Esophagus muscularis mucosa (tissue), 4 donors: ENCODE data around the gene ACSBG1. TPM values are rescaled to one million over a fixed set of nuclear protein-coding genes. Genes with fewer than 3 reads are reported as not detected.

Experiments
- DNase-seq: peaks from one replicate; pipeline ENCODE4 v3.0.0-alpha.2; 2017; ENCODE audit errors: extremely low spot score
- H3K27ac ChIP-seq, 4 donors: fragments of 200-600 bp; sonication (generic); replicated peaks in 1 of 4; 1 replicate in 3 of 4; 2 replicates in 1 of 4; pipeline ENCODE4 v1.5.1; 2016 to 2019; ENCODE audit warnings: mild to moderate bottlenecking in 1 of 4
- H3K27me3 ChIP-seq, 4 donors: fragments of 200-600 bp; sonication (generic); one replicate each; pipeline versions ENCODE4 v1.5.1 to v1.6.0; 2016 to 2019
- H3K36me3 ChIP-seq, 4 donors: fragments of 200-600 bp; sonication (generic); one replicate each; pipeline ENCODE4 v1.5.1; 2016 to 2019
- H3K4me1 ChIP-seq, 4 donors: fragments of 200-600 bp; sonication (generic); one replicate each; pipeline ENCODE4 v1.5.1; 2016 to 2019
- H3K4me3 ChIP-seq, 4 donors: fragments of 200-600 bp; sonication (generic); 1 replicate in 2 of 4; 2 replicates in 2 of 4; pipeline ENCODE4 v1.5.1; 2016 to 2019; ENCODE audit warnings: mild to moderate bottlenecking in 4 of 4, moderate library complexity in 1 of 4
- H3K9me3 ChIP-seq, 4 donors: fragments of 200-600 bp; sonication (generic); 1 replicate in 3 of 4; 2 replicates in 1 of 4; pipeline ENCODE4 v1.5.1; 2016 to 2019
- EP300 ChIP-seq: sonication (generic); formaldehyde crosslinking; IDR thresholded peaks from one replicate; pipeline ENCODE4 v1.6.1; 2017; ENCODE audit warnings: antibody characterized with exemption
- POLR2A ChIP-seq: fragments of 450-650 bp; IDR thresholded peaks from one replicate; pipeline ENCODE4 v1.6.1; 2017; ENCODE audit warnings: antibody characterized with exemption, moderate library complexity, mild to moderate bottlenecking, low read depth
- POLR2AphosphoS5 ChIP-seq, 2 donors: sonication (generic); formaldehyde crosslinking; IDR thresholded peaks; one replicate each; pipeline ENCODE4 v1.6.1; 2017; ENCODE audit warnings: antibody characterized with exemption in 2 of 2
- WGBS: methylation state at CpG from one replicate; pipeline ENCODE4 v1.1.5; 2018; 5-methylcytosine and 5-hydroxymethylcytosine counted together
- intact Hi-C: fragments of 100-400 bp; cut with DNase I; formaldehyde crosslinking; loops from one replicate; pipeline ENCODE4 v1.15.1; 2023
- total RNA-seq, 4 donors: library from RNA; depleted of rRNA; stranded (reverse); fragments of >200 nt; gene quantifications; one replicate each; pipeline versions ENCODE4 v1.1.0 to v1.2.1, GENCODE V29; 2016
- TF ChIP-seq, protein P1 (sequence below), 3 experiments: fragments of 200-600 bp in 2 of 3; fragments of 450-650 bp in 1 of 3; sonication (generic) in 2 of 3; IDR thresholded peaks; one replicate each; pipeline ENCODE4 v1.5.1; 2017 to 2019; ENCODE audit warnings: antibody characterized with exemption in 3 of 3, mild to moderate bottlenecking in 2 of 3, moderate library complexity in 1 of 3

The ACSBG1 gene
- total RNA-seq, 4 donors from 2014 or later = 0.33 to 2.5 (median 1.8) TPM

DNA sequence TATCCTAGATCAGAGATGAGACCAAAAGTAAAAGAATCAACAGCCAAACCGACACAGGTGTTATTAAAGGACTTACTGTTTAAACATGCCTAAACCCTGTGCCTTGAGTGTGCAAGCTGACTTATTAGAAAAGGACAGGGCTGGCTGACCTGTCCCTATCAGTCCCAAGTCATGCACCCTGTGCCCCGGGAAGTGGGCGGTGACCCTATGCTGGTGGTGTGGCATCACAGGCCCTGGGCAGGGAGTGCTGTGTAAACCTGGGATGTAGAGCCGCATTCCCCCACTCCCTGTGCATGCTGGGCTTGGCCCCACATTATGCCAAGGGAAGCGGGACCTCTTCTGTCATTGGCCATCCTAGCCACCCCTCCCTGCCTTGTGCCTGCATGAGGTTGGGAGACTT lies 40.6 kb upstream of the ACSBG1 start:
- Histone ChIP-seq H3K36me3 (peaks cover 4 to 91% (median 63%) of the 10 kb centered on the region in 4 donors), H3K9me3 (no peaks in the 10 kb centered on the region), H3K4me1 (peaks cover 0 to 3% (median 0%) of the 10 kb centered on the region in 4 donors), H3K27ac (no peak overlapping the region), H3K27me3 (no peaks in the 10 kb centered on the region), H3K4me3 (no peak overlapping the region)
- 91% methylated on average over 4 of the region's 5 CpGs for WGBS
- intact Hi-C loops = no loop called here
- TF ChIP-seq POLR2AphosphoS5 (IDR thresholded peaks at IDR 0.05) (no peak), EP300 (no peak), POLR2A (no peak)
- TF ChIP-seq, protein P1, sequence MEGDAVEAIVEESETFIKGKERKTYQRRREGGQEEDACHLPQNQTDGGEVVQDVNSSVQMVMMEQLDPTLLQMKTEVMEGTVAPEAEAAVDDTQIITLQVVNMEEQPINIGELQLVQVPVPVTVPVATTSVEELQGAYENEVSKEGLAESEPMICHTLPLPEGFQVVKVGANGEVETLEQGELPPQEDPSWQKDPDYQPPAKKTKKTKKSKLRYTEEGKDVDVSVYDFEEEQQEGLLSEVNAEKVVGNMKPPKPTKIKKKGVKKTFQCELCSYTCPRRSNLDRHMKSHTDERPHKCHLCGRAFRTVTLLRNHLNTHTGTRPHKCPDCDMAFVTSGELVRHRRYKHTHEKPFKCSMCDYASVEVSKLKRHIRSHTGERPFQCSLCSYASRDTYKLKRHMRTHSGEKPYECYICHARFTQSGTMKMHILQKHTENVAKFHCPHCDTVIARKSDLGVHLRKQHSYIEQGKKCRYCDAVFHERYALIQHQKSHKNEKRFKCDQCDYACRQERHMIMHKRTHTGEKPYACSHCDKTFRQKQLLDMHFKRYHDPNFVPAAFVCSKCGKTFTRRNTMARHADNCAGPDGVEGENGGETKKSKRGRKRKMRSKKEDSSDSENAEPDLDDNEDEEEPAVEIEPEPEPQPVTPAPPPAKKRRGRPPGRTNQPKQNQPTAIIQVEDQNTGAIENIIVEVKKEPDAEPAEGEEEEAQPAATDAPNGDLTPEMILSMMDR (IDR thresholded peaks at IDR 0.05) = no peak
- no peak for DNase-seq

DNA sequence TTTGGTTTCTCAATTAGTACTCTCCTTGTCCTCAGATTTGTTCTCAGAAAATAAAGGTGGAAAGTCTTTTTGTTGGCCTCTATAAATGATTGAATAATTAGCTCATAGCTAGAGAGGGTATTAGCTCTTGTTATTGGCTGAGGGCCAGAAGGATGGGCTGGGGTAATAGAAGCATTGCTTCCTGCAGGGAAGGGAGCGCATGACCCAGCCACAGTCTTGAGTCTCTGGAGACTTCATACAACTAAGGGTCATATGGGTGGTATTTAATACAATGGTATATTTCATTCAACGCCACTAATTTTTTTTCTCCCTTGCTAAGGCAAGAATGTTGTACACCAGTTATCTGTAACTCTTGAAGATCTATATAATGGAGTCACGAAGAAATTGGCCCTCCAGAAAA lies 38.4 kb upstream of the ACSBG1 start:
- H3K36me3 ChIP-seq = peaks cover 0 to 72% (median 47%) of the 10 kb centered on the region in 4 donors
- WGBS = 92% methylated on average over 3 of the region's 3 CpGs
- H3K9me3 ChIP-seq = no peaks in the 10 kb centered on the region
- no peak for DNase-seq
- no peaks in the 10 kb centered on the region for H3K27me3 ChIP-seq
- TF ChIP-seq POLR2AphosphoS5 (IDR thresholded peaks at IDR 0.05) (no peak), EP300 (no peak)
- TF ChIP-seq, protein P1 (IDR thresholded peaks at IDR 0.05) = no peak
- no peak overlapping the region for H3K4me3 ChIP-seq
- peaks cover 2 to 14% (median 11%) of the 10 kb centered on the region in 4 donors for H3K4me1 ChIP-seq
- intact Hi-C loops = no loop called here
- no peak overlapping the region for H3K27ac ChIP-seq

DNA sequence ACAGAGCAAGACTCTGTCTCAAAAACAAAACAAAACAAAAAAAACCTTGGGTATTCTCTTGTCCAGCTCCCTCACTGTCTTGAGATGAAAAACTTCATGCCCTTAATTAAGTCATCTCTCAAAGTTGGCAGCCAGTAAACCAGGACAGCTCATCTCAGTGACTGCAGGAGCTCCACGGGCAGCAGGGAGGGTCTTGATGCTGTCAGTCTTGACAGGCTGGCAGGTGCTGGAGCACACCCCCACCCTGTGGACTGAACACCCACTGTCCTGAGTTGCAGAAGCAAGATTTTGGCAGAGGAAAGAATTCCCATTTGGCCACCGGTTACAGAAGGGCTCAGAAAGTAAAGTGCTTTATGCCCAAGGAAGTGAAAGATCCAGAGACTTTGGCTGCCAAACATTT lies 38.0 kb upstream of the ACSBG1 start:
- 72% methylated on average over 2 of the region's 2 CpGs for WGBS
- Histone ChIP-seq H3K27ac (no peak overlapping the region), H3K4me1 (peaks cover 5 to 19% (median 16%) of the 10 kb centered on the region in 4 donors), H3K36me3 (peaks cover 0 to 67% (median 42%) of the 10 kb centered on the region in 4 donors), H3K27me3 (no peaks in the 10 kb centered on the region), H3K4me3 (no peak overlapping the region), H3K9me3 (no peaks in the 10 kb centered on the region)
- no peak for DNase-seq
- no peak for TF ChIP-seq EP300
- TF ChIP-seq, protein P1 (IDR thresholded peaks at IDR 0.05) = no peak
- no peak for TF ChIP-seq POLR2AphosphoS5 (IDR thresholded peaks at IDR 0.05)
- no peak for TF ChIP-seq POLR2A
- intact Hi-C loops = no loop called here

DNA sequence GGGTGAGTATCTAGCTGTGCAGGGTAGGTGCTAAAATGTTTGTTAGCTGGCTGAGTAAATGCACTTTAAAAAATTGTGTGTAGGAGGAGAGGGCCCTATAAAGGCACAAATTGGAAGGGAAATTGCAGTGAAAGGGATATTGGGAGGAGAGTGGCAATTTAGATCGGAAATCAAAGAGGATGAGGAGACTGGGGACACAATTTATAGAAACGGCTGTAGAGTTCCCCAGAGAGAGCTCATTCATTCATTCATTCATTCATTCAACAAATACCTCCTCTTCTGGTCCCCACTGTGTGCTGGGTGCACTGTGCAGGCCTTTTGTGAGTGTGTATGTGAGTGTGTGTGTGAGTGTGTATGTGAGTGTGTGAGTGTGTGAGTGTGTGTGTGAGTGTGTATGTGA lies 32.4 kb upstream of the ACSBG1 start:
- Histone ChIP-seq H3K4me1 (peaks cover 17 to 49% (median 48%) of the 10 kb centered on the region in 4 donors), H3K27me3 (no peaks in the 10 kb centered on the region), H3K4me3 (no peak overlapping the region), H3K9me3 (no peaks in the 10 kb centered on the region), H3K27ac (peak overlapping the region; percentile 74 to 85 (median 82)), H3K36me3 (peaks cover 0 to 17% (median 8%) of the 10 kb centered on the region in 4 donors)
- 75% methylated on average over 2 of the region's 2 CpGs for WGBS
- intact Hi-C loops = no loop called here
- no peak for TF ChIP-seq EP300
- no peak for TF ChIP-seq POLR2AphosphoS5 (IDR thresholded peaks at IDR 0.05)
- TF ChIP-seq, protein P1 (IDR thresholded peaks at IDR 0.05) = no peak
- TF ChIP-seq POLR2A = no peak
- no peak for DNase-seq

DNA sequence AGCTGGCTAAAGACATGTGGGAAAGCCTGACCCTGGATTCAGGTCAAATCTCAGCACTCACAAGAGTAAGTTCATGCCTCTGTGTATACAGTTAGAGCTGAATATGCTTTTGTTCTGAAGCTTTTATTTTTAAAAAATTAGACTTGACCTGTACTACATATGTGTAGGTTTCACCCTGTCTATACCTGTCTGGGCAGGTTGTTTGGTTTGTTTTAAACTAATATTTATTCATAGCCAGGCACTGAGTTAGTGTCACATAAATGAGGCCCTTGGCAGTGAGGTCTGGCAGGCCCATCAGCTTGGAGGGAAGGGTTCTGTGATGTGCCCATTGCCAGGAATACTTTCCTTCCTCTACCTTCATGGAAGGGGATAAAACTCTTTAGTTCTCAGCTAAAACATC lies 31.9 kb upstream of the ACSBG1 start:
- Histone ChIP-seq H3K27me3 (no peaks in the 10 kb centered on the region), H3K27ac (peak overlapping the region; percentile 74 to 85 (median 82)), H3K36me3 (peaks cover 0 to 11% (median 5%) of the 10 kb centered on the region in 4 donors), H3K9me3 (no peaks in the 10 kb centered on the region), H3K4me3 (peak overlapping the region in 1 of 4 donors; percentile 66), H3K4me1 (peaks cover 17 to 49% (median 48%) of the 10 kb centered on the region in 4 donors)
- TF ChIP-seq POLR2AphosphoS5 (IDR thresholded peaks at IDR 0.05) (no peak), POLR2A (no peak), EP300 (no peak)
- TF ChIP-seq, protein P1 (IDR thresholded peaks at IDR 0.05) = no peak
- DNase-seq = no peak
- intact Hi-C loops = no loop called here
